Measurements from ENCODE around the gene IZUMO4. TPM values are rescaled to one million over a fixed set of nuclear protein-coding genes. Genes with fewer than 3 reads are reported as not detected.

The IZUMO4 gene
- total and polyA plus RNA-seq, 10 of the 15 experiments (the other 5 are each of a cell fraction or from before 2014, with no cell fraction given), result 0.53 to 27.1 (median 7.5) TPM

DNA sequence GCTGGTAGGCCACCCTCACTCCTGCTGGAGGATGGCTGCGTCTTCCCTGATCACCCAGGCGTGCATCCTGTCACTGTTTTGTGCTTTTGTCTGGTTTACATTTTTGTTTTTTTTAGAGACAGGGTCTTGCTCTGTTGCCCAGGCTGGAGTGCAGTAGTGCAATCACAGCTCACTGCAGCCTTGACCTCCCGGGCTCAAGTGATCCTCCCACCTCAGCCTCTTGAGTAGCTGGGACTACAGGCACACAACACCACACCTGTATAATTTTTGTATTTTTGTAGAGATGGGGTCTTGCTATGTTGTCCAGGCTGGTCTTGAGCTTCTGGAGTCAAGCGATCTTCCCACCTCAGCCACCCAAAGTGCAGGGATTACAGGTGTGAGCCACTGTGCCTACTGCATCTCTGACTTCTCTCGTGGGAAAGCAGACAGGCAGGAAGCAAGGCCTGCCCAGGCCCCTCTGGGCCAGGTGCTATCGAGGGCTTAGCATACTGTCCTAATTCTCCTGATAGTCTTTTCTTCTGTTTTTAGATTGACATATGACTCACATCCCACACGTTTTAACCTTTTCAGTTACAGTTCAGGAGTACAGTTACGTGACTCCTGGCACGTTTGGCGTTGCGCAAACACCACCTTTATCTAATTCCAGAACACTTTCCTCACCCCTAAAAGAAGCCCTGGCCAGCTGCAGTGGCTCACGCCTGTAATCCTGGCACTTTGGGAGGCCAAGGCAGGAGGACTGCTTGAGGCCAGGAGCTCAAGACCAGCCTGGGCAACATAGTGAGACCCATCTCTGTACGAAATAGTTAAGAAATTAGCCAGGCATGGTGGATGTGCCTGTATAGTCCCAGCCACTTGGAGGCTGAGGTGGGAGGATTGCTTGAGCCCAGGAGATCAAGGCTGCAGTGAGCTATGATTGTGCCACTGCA is 9.8 kb upstream of the IZUMO4 start (continued):
- TF ChIP-seq SMARCA5 (IDR thresholded peaks at IDR 0.05) (peak; percentile 88), ETV6 (conservative IDR thresholded peaks at IDR 0.05 in 1 of 2, IDR thresholded peaks at IDR 0.05 in 1 of 2; ENCODE audit: borderline replicate concordance in 1 of 2, low read depth in 1 of 2) (peak in 1 of 2 experiments; percentile 27; a peak in 2 of 4 replicates), CEBPB (IDR thresholded peaks at IDR 0.05; ENCODE audit: borderline replicate concordance in 1 of 2, low read depth in 2 of 2, low read length in 2 of 2) (peak; percentile 37 to 87; a peak in 3 of 4 replicates), BHLHE40 (IDR thresholded peaks at IDR 0.05; ENCODE audit: borderline replicate concordance in 1 of 2, low read depth in 2 of 2, low read length in 1 of 2) (peak; percentile 97), HDAC2 (IDR thresholded peaks at IDR 0.05) (peak; percentile 37; the same call in 1 of the 2 replicates), POLR2AphosphoS5 (IDR thresholded peaks at IDR 0.05; ENCODE audit: low read length) (0 out of 2 replicates have a peak, but pooled peaks have one; percentile 70), EED (IDR thresholded peaks at IDR 0.05; ENCODE audit: low read depth) (peak; percentile 41), MEF2A (IDR thresholded peaks at IDR 0.05; ENCODE audit: insufficient read depth, low read depth, low read length) (0 out of 2 replicates have a peak, but pooled peaks have one; percentile 11), JUNB (IDR thresholded peaks at IDR 0.05) (peak; percentile 45; the same call in 1 of the 2 replicates)
- TF ChIP-seq, protein P1, sequence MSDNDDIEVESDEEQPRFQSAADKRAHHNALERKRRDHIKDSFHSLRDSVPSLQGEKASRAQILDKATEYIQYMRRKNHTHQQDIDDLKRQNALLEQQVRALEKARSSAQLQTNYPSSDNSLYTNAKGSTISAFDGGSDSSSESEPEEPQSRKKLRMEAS (IDR thresholded peaks at IDR 0.05; ENCODE audit: low read depth, low read length), result peak; percentile 28; the same call in 1 of the 2 replicates

Data from GM12878 (cell line).